Activated naive CD4-positive, alpha-beta T cell treated with anti-CD3 and anti-CD28 coated beads, Interleukin-2, amount 10 ng/mL, durations not matched to agents 7 days and 5 days (primary cell): ENCODE data around the gene MPZL3.

Experiments
- CTCF ChIA-PET: fragments of 350-600 bp; sonication (Branson Sonifier 250); formaldehyde crosslinking; loops from one replicate; lab custom pipeline; 2021; ENCODE audit warnings: antibody characterized with exemption; lab: Charles Lee
- DNase-seq: peaks from one replicate; pipeline ENCODE4 v3.0.0-alpha.2; 2020
- H3K27ac Mint-ChIP-seq: one replicate; pipeline ENCODE4 v1.8.0; 2021; ENCODE audit warnings: mild to moderate bottlenecking, moderate library complexity, mixed read lengths
- H3K27me3 Mint-ChIP-seq: one replicate; pipeline ENCODE4 v1.8.0; 2021; ENCODE audit warnings: mild to moderate bottlenecking, mixed read lengths
- H3K36me3 Mint-ChIP-seq: one replicate; pipeline ENCODE4 v1.8.0; 2021; ENCODE audit warnings: mixed read lengths
- H3K4me1 Mint-ChIP-seq: one replicate; pipeline ENCODE4 v1.8.0; 2021; ENCODE audit warnings: mixed read lengths
- H3K4me3 Mint-ChIP-seq: one replicate; pipeline ENCODE4 v1.8.0; 2021; ENCODE audit warnings: mild to moderate bottlenecking, moderate library complexity, mixed read lengths
- H3K9me3 Mint-ChIP-seq: one replicate; pipeline ENCODE4 v1.8.0; 2021; ENCODE audit warnings: mixed read lengths

MPZL3 gene

GRCh38 chr11:118282606-118283005, 30.4 kb upstream of the MPZL3 start:
- DNase-seq = no peak
- Mint-ChIP-seq H3K4me1 (peaks cover 41% of the 10 kb centered on the region), H3K27me3 (no peaks in the 10 kb centered on the region), H3K36me3 (no peaks in the 10 kb centered on the region), H3K4me3 (no peak overlapping the region), H3K27ac (no peak overlapping the region), H3K9me3 (no peaks in the 10 kb centered on the region)
- CTCF ChIA-PET = interaction anchor here (1.1 to 4.0 kb wide), 4 partner anchors 13 to 102 kb away, joined by 3 to 23 read pairs (median 4); no protein-coding TSS in a partner anchor

DNA sequence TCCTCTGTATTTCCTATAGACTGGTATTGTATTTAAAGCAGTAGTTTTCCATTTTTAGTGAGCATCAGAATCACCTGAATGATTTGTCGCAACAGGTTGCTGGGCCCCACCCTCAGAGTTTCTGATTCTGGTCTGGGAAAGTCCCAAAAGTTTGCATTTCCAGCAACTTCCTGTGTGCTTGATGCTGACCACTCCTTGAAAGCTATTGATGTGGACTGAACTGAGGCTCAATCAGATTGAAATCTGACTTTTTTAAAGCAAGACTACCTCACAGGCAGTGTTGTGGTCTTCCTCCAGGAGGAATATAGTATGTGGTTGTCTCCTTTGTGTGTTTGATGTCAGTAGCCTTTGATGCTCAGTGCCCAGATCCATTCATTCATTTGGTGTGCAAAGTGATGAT, 29.1 kb upstream of the MPZL3 start:
- no peak overlapping the region for H3K27ac Mint-ChIP-seq
- no peaks in the 10 kb centered on the region for H3K9me3 Mint-ChIP-seq
- H3K36me3 Mint-ChIP-seq = no peaks in the 10 kb centered on the region
- peaks cover 55% of the 10 kb centered on the region for H3K4me1 Mint-ChIP-seq
- H3K4me3 Mint-ChIP-seq = no peak overlapping the region
- CTCF ChIA-PET = interaction anchor here (1.0 to 1.4 kb wide), 2 partner anchors 17 to 20 kb away, joined by 3 to 4 read pairs; partner anchors contain the start of gene MPZL2
- no peak for DNase-seq
- H3K27me3 Mint-ChIP-seq = no peaks in the 10 kb centered on the region

DNA sequence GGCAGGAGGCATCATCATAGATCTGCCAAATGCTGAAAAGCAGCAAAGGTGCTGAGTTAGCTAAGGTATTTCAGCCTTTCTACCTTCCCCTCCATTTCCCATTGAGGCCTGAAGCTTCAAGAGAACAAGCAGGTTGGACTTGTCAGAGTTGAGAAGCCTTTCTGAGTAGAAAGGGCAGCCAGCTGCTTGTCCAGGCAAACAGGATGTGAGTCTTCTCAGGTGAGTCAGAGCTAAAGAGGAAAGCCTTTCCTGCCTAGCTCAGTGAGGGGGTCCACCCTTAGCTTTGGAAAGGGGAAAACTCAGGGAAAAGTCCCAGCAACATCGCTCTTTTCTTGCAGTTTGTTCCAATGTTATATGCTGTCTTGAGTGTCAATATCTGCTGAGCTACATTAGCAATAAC, 25.1 kb upstream of the MPZL3 start:
- no peaks in the 10 kb centered on the region for H3K9me3 Mint-ChIP-seq
- no peaks in the 10 kb centered on the region for H3K36me3 Mint-ChIP-seq
- H3K4me1 Mint-ChIP-seq = peaks cover 56% of the 10 kb centered on the region
- H3K4me3 Mint-ChIP-seq = no peak overlapping the region
- peak; percentile 33 for DNase-seq
- CTCF ChIA-PET = interaction anchor here (1.0 to 3.7 kb wide), 5 partner anchors 8 to 79 kb away, joined by 3 to 22 read pairs (median 8); partner anchors contain the start of gene MPZL2
- peaks cover under 1% of the 10 kb centered on the region for H3K27me3 Mint-ChIP-seq
- H3K27ac Mint-ChIP-seq = no peak overlapping the region

DNA sequence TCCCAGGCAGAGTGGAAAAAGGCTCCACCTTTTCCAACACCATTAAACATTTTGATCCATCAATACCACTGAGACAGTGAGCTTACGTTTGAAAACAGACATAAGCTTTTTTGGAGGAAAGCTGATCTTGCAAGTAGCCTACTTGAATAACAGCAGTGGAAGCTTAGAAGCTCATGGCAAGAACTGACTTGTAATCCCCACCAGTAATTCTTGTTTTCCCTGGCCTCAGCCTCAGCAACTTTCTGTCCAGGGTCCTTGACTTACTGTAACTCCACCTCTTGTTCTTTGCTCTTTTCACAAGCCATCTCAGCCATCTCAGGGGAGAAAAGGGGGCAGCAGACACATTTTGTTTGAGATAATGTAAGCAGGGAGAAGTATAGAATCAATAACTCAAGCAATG, 24.3 kb upstream of the MPZL3 start:
- H3K9me3 Mint-ChIP-seq = no peaks in the 10 kb centered on the region
- H3K4me3 Mint-ChIP-seq = no peak overlapping the region
- CTCF ChIA-PET = interaction anchor here (1.0 to 3.7 kb wide), 7 partner anchors 9 to 78 kb away, joined by 3 to 22 read pairs (median 7); partner anchors contain the start of genes JAML and MPZL2
- peaks cover 4% of the 10 kb centered on the region for H3K27me3 Mint-ChIP-seq
- peaks cover 49% of the 10 kb centered on the region for H3K4me1 Mint-ChIP-seq
- no peak overlapping the region for H3K27ac Mint-ChIP-seq
- H3K36me3 Mint-ChIP-seq = no peaks in the 10 kb centered on the region
- DNase-seq = no peak

DNA sequence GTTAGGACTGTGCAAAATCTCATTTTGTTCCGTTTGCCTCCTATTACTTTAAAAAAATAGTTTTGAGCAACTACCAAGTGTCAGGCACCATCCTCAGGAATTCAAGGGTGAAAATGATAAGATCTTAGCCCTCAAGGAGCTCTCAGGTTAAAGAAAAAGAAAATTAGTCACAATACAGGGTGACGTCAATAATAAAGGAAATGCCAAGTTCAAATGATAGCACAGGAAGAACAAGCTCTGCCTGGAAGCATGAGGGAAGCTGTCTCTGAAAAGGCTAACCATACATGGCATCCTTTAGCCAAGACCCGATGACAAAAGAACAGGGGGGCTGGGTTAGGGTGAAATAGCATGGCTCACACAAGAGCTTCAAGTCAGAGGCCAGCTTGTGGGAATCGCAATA, 23.0 kb upstream of the MPZL3 start:
- Mint-ChIP-seq H3K4me1 (peaks cover 41% of the 10 kb centered on the region), H3K27me3 (peaks cover 4% of the 10 kb centered on the region), H3K4me3 (no peak overlapping the region), H3K9me3 (no peaks in the 10 kb centered on the region), H3K27ac (no peak overlapping the region), H3K36me3 (no peaks in the 10 kb centered on the region)
- CTCF ChIA-PET = interaction anchor here (0.6 to 1.7 kb wide), 11 partner anchors 11 to 181 kb away, joined by 3 to 7 read pairs (median 4); partner anchors contain the start of genes CD3E and MPZL2
- no peak for DNase-seq

DNA sequence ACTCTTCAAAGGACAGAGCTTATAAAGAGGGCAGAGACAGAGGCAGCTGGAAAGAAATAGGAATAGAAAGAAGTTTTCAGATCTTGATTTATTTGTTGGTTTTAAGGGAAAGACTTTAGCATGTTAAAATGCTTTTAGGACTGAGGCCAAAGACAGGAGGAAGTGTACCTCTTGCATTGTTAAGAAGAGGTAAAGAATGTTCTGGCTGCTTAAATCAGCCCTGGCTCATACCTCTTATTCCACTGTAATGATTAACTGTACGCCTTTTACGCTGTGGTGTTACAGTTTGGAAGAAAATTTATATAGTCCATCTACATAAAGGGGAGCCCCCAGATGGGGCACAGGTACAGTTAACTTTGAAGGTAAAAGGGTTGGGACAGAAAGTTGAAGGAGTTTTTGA, 22.0 kb upstream of the MPZL3 start:
- no peaks in the 10 kb centered on the region for H3K9me3 Mint-ChIP-seq
- H3K4me3 Mint-ChIP-seq = no peak overlapping the region
- peaks cover 39% of the 10 kb centered on the region for H3K4me1 Mint-ChIP-seq
- peak overlapping the region; percentile 34 for H3K27ac Mint-ChIP-seq
- CTCF ChIA-PET = no interaction called here
- H3K27me3 Mint-ChIP-seq = peaks cover 12% of the 10 kb centered on the region
- H3K36me3 Mint-ChIP-seq = no peaks in the 10 kb centered on the region
- DNase-seq = no peak

- DNase-seq = no peak
- Mint-ChIP-seq H3K4me1 (peaks cover 30% of the 10 kb centered on the region), H3K27me3 (peaks cover 17% of the 10 kb centered on the region), H3K27ac (no peak overlapping the region), H3K4me3 (no peak overlapping the region), H3K9me3 (no peaks in the 10 kb centered on the region), H3K36me3 (no peaks in the 10 kb centered on the region)
- CTCF ChIA-PET = no interaction called here
These were observed 19.8 kb upstream of the MPZL3 start for GRCh38 chr11:118272001-118272400.

DNA sequence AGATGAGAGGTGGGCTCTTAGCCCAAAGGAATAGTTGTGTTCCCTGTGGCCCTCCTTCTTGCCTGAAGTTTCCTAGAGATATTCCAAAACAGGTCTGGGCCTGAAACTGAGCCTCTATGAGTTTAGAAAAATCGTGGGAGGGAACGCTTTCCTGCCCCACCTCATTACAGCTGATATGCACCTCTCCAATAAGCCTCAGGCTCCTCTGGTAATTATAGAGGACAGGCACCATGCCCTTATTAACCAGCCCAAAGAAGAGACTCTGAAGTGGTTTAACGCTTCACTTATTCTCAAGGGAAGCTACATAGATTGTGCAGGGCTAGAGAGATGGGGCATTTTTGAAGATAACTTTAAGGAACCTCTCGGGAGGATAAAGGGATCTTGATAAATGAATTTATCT, 15.3 kb upstream of the MPZL3 start:
- no peaks in the 10 kb centered on the region for H3K9me3 Mint-ChIP-seq
- DNase-seq = no peak
- H3K4me3 Mint-ChIP-seq = no peak overlapping the region
- H3K36me3 Mint-ChIP-seq = peaks cover under 1% of the 10 kb centered on the region
- H3K27me3 Mint-ChIP-seq = peaks cover 42% of the 10 kb centered on the region
- CTCF ChIA-PET = interaction anchor here (0.9 to 1.2 kb wide), 6 partner anchors 9 to 96 kb away, joined by 3 to 5 read pairs (median 4); no protein-coding TSS in a partner anchor
- H3K27ac Mint-ChIP-seq = no peak overlapping the region
- H3K4me1 Mint-ChIP-seq = peaks cover 33% of the 10 kb centered on the region

DNA sequence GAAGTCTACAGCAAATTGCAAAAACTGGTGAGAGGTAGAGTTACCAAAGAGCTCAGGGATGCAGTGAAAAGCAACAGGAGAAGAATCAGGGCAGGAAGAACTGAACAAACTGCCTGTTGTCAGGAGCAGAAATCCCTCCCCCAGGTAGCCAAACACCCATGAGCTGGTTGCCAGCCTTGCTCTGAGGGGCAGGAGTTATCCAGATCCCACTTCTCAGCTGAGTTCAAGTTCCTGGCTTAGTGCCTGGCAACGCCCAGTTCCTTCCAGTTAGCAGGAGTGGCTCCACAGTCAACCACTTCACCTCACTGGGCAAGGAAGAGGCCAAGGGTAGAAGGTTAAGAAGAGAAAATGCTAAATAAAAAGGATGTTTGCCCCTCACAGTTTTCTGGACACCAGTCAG, 13.8 kb upstream of the MPZL3 start:
- DNase-seq = no peak
- Mint-ChIP-seq H3K27ac (no peak overlapping the region), H3K36me3 (peaks cover 5% of the 10 kb centered on the region), H3K4me1 (peaks cover 42% of the 10 kb centered on the region), H3K9me3 (no peaks in the 10 kb centered on the region), H3K4me3 (no peak overlapping the region), H3K27me3 (peaks cover 38% of the 10 kb centered on the region)
- CTCF ChIA-PET = interaction anchor here (2.9 to 4.2 kb wide), 2 partner anchors 12 to 67 kb away, joined by 13 to 22 read pairs; no protein-coding TSS in a partner anchor

GRCh38 chr11:118264569-118265465, 12.7 kb upstream of the MPZL3 start:
- H3K4me3 Mint-ChIP-seq = peak overlapping the region; percentile 72
- peaks cover 7% of the 10 kb centered on the region for H3K36me3 Mint-ChIP-seq
- no peak overlapping the region for H3K27ac Mint-ChIP-seq
- no peak for DNase-seq
- H3K4me1 Mint-ChIP-seq = peaks cover 53% of the 10 kb centered on the region
- no peaks in the 10 kb centered on the region for H3K9me3 Mint-ChIP-seq
- peaks cover 34% of the 10 kb centered on the region for H3K27me3 Mint-ChIP-seq
- CTCF ChIA-PET = interaction anchor here (1.0 to 4.2 kb wide), 8 partner anchors 13 to 82 kb away, joined by 3 to 22 read pairs (median 4); partner anchors contain the start of genes CD3E and MPZL3

DNA sequence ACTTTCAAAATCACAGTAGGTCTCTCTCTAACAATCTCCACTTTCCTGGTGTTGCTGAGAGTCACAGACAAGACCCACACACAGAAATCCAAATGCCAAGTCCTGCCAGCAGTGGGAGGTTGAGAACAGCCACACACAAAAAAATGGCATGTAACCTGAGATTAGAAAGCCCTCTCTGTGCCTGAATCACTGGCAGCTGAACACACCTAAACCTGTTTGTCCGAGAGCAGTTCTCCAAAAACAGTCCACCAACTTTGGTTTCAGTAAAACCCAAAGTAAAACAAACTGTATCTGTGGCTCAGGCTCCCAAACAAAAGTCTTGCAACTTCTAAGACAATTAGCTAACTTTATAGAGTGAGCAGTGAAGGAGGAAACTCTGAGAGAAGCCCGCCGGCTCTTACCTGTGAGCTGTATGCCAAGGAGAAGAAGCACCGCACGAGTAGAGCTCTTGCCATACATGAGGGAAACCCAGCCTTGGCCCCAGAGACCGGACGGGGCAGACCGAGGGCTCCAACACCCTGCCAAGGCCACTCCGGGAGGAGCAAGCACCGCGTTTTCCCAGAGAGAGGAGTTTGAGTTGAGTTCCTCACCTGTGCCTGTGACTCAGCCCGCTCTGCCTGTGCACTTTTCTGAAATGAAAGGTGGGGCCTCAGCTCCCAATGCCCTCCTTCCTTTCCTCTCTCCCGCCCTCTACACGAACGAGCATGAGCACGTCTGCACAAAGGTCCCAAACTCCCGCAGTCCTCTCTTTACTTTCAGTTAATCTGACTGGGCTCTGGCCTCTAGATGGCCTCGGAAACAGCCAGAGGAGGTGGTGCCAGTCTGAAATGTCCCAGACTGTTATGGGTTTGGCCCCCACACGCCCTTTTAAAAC, 11.8 kb upstream of the MPZL3 start, which contains the start of gene MPZL2:
TSS of gene MPZL2 (minus strand) at position 603 of the 874 bp plus-strand sequence. CDS start at position 459, 144 bp downstream.
- H3K4me1 Mint-ChIP-seq = peaks cover 56% of the 10 kb centered on the region
- peak; percentile 50 for DNase-seq
- H3K4me3 Mint-ChIP-seq = peak within 1 kb of the TSS; percentile 72
- H3K27ac Mint-ChIP-seq = peak within 1 kb of the TSS; percentile 58
- CTCF ChIA-PET = interaction anchor here (0.8 to 4.2 kb wide), 10 partner anchors 11 to 93 kb away, joined by 3 to 22 read pairs (median 4); partner anchors contain the start of genes CD3E and MPZL3
- H3K27me3 Mint-ChIP-seq = peaks cover 30% of the 10 kb centered on the region
- H3K36me3 Mint-ChIP-seq = peaks cover 13% of the 10 kb centered on the region
- no peaks in the 10 kb centered on the region for H3K9me3 Mint-ChIP-seq

DNA sequence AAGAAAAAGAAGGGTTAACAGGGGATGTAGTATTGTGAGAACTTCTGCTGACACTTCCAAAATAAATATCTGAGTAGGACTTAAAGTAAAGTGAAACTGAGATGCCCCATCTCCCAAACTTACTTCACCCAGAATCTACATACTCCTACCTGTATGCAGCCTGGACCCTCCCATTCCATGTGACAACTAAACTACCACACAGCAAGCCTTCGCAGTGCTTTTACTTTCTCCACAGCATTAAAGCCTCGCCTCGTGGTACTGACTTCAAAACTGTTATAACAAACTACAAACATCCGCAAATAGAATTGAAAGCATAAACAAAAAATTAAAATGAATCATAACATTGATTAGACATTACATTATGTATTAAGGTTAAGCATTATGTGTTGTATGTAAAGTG, 10.9 kb upstream of the MPZL3 start:
- Mint-ChIP-seq H3K27ac (no peak overlapping the region), H3K27me3 (peaks cover 30% of the 10 kb centered on the region), H3K36me3 (peaks cover 21% of the 10 kb centered on the region), H3K4me3 (peak overlapping the region; percentile 72), H3K4me1 (peaks cover 58% of the 10 kb centered on the region), H3K9me3 (no peaks in the 10 kb centered on the region)
- DNase-seq = no peak
- CTCF ChIA-PET = interaction anchor here (0.6 to 4.2 kb wide), 8 partner anchors 12 to 92 kb away, joined by 3 to 22 read pairs (median 3); no protein-coding TSS in a partner anchor

DNA sequence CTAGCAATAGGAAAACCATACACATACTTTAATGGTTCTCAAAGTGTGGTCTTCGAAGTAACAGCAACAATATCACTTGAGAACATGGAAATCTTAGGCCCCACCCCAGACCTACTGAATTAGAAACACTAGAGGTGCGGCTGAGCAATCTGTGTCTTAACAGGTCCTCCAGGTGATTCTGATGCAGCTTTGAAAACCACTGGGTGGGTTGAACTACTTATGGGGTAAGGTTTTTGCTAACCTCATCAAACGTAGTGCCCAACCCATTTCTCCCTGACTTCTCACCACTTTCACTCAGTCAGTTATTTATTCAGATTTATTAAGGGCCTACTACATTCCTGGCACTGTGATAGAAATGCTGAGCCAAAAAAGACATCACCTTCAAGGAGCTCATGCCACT, 8.2 kb upstream of the MPZL3 start:
- H3K4me3 Mint-ChIP-seq = no peak overlapping the region
- no peaks in the 10 kb centered on the region for H3K9me3 Mint-ChIP-seq
- DNase-seq = no peak
- no peak overlapping the region for H3K27ac Mint-ChIP-seq
- peaks cover 54% of the 10 kb centered on the region for H3K4me1 Mint-ChIP-seq
- H3K27me3 Mint-ChIP-seq = peaks cover 16% of the 10 kb centered on the region
- peaks cover 29% of the 10 kb centered on the region for H3K36me3 Mint-ChIP-seq
- CTCF ChIA-PET = interaction anchor here (0.7 to 3.0 kb wide), 7 partner anchors 16 to 239 kb away, joined by 3 to 21 read pairs (median 5); no protein-coding TSS in a partner anchor
